H9 (cell line): ENCODE data around the gene PDK2. TPM values are rescaled to one million over a fixed set of nuclear protein-coding genes. Genes with fewer than 3 reads are reported as not detected.

Experiments used
- DNase-seq: peaks from one replicate; pipeline ENCODE4 v3.0.0-alpha.2; 2017
- H2AFZ ChIP-seq: one replicate; pipeline ENCODE4 v1.6.1; 2013; ENCODE audit warnings: mild to moderate bottlenecking, low read length, control low read depth, moderate library complexity
- H2AK5ac ChIP-seq: 2 replicates; pipeline ENCODE4 v1.6.1; 2013; ENCODE audit warnings: low read length, control low read depth, mixed read lengths; ENCODE audit not compliant: insufficient read length
- H2BK120ac ChIP-seq: one replicate; pipeline ENCODE4 v1.6.1; 2013; ENCODE audit warnings: low read depth, mild to moderate bottlenecking, low read length, control low read depth, inconsistent platforms; ENCODE audit not compliant: poor library complexity, severe bottlenecking
- H2BK12ac ChIP-seq: 2 replicates; pipeline ENCODE4 v1.6.1; 2013; ENCODE audit warnings: low read length, control low read depth, mixed read lengths, low read depth; ENCODE audit not compliant: insufficient read length
- H2BK15ac ChIP-seq: 2 replicates; pipeline ENCODE4 v1.6.1; 2013; ENCODE audit warnings: low read depth, low read length, control low read depth
- H2BK20ac ChIP-seq: one replicate; pipeline ENCODE4 v1.6.1; 2013; ENCODE audit warnings: low read depth, mild to moderate bottlenecking, low read length, control low read depth, inconsistent platforms; ENCODE audit not compliant: poor library complexity, severe bottlenecking
- H2BK5ac ChIP-seq: 2 replicates; pipeline ENCODE4 v1.6.1; 2013; ENCODE audit warnings: low read length, control low read depth, mixed read lengths; ENCODE audit not compliant: insufficient read length
- H3K14ac ChIP-seq: 2 replicates; pipeline ENCODE4 v1.6.1; 2013; ENCODE audit warnings: low read length, control low read depth; ENCODE audit not compliant: insufficient read depth
- H3K18ac ChIP-seq: 2 replicates; pipeline ENCODE4 v1.6.1; 2013; ENCODE audit warnings: low read depth, mild to moderate bottlenecking, mixed read lengths, low read length, control low read depth; ENCODE audit not compliant: insufficient read length
- H3K23ac ChIP-seq: 2 replicates; pipeline ENCODE4 v1.6.1; 2013; ENCODE audit warnings: low read length, control low read depth, mixed read lengths, low read depth; ENCODE audit not compliant: insufficient read length
- H3K23me2 ChIP-seq: 2 replicates; pipeline ENCODE4 v1.6.1; 2013; ENCODE audit warnings: low read depth, mild to moderate bottlenecking, mixed read lengths, low read length, control low read depth; ENCODE audit not compliant: insufficient read length, poor library complexity, severe bottlenecking
- H3K27ac ChIP-seq: 2 replicates; pipeline ENCODE4 v1.5.1; 2013; ENCODE audit warnings: low read length, control low read depth, mixed read lengths, low read depth; ENCODE audit not compliant: insufficient read length
- H3K27me3 ChIP-seq: 2 replicates; pipeline ENCODE4 v1.6.1; 2013; ENCODE audit warnings: low read length, control low read depth, inconsistent platforms; ENCODE audit not compliant: insufficient read depth
- H3K4ac ChIP-seq: 2 replicates; pipeline ENCODE4 v1.6.1; 2013; ENCODE audit warnings: low read depth, mild to moderate bottlenecking, control low read depth, inconsistent platforms, low read length, moderate library complexity
- H3K4me1 ChIP-seq: 2 replicates; pipeline ENCODE4 v1.6.1; 2013; ENCODE audit warnings: low read length, control low read depth, inconsistent platforms; ENCODE audit not compliant: insufficient read depth
- H3K4me2 ChIP-seq: 2 replicates; pipeline ENCODE4 v1.6.1; 2013; ENCODE audit warnings: low read length, control low read depth, mixed read lengths; ENCODE audit not compliant: insufficient read length, insufficient read depth
- H3K56ac ChIP-seq: 2 replicates; pipeline ENCODE4 v1.6.1; 2013; ENCODE audit warnings: low read depth, mild to moderate bottlenecking, mixed read lengths, low read length, control low read depth; ENCODE audit not compliant: insufficient read length
- H3K79me1 ChIP-seq: 2 replicates; pipeline ENCODE4 v1.6.1; 2013; ENCODE audit warnings: low read depth, mild to moderate bottlenecking, moderate library complexity, low read length, control low read depth, inconsistent platforms; ENCODE audit not compliant: insufficient read depth, poor library complexity, severe bottlenecking
- H3K79me2 ChIP-seq: 2 replicates; pipeline ENCODE4 v1.6.1; 2013; ENCODE audit warnings: low read length, control low read depth, inconsistent platforms; ENCODE audit not compliant: insufficient read depth
- H3K9ac ChIP-seq: 2 replicates; pipeline ENCODE4 v1.6.1; 2013; ENCODE audit warnings: low read length, control low read depth, mixed read lengths; ENCODE audit not compliant: insufficient read length; ENCODE audit errors: extremely low read depth
- H3K9me3 ChIP-seq: one replicate; pipeline ENCODE4 v1.6.1; 2013; ENCODE audit warnings: low read depth, low read length, inconsistent platforms; ENCODE audit not compliant: control insufficient read depth
- H3T11ph ChIP-seq: one replicate; pipeline ENCODE4 v1.6.1; 2013; ENCODE audit warnings: mild to moderate bottlenecking, low read length, control low read depth, inconsistent platforms
- H4K20me1 ChIP-seq: one replicate; pipeline ENCODE4 v1.6.1; 2013; ENCODE audit not compliant: control insufficient read depth, insufficient read length, insufficient read depth
- H4K5ac ChIP-seq: 2 replicates; pipeline ENCODE4 v1.6.1; 2013; ENCODE audit warnings: low read depth, mild to moderate bottlenecking, mixed read lengths, low read length, control low read depth; ENCODE audit not compliant: insufficient read length
- H4K8ac ChIP-seq: replicated peaks from 2 replicates; pipeline ENCODE4 v1.6.1; 2013; ENCODE audit warnings: low read length, control low read depth, mixed read lengths, low read depth; ENCODE audit not compliant: insufficient read length
- H4K91ac ChIP-seq: 2 replicates; pipeline ENCODE4 v1.6.1; 2013; ENCODE audit warnings: low read depth, mild to moderate bottlenecking, moderate library complexity, mixed read lengths, low read length, control low read depth; ENCODE audit not compliant: insufficient read length
- H3K27ac Mint-ChIP-seq, 3 experiments: 2 replicates in 2 of 3; 3 replicates in 1 of 3; pipeline ENCODE4 v1.8.0; 2020 to 2021; ENCODE audit warnings: mixed read lengths in 3 of 3, mild to moderate bottlenecking in 1 of 3, moderate library complexity in 1 of 3
- H3K27me3 Mint-ChIP-seq: 2 replicates; pipeline ENCODE4 v1.8.0; 2021; ENCODE audit warnings: low read depth, mild to moderate bottlenecking, moderate library complexity, mixed read lengths
- H3K36me3 Mint-ChIP-seq, 3 experiments: 2 replicates in 2 of 3; 3 replicates in 1 of 3; pipeline ENCODE4 v1.8.0; 2020 to 2021; ENCODE audit warnings: low read depth in 3 of 3, mixed read lengths in 3 of 3; ENCODE audit not compliant: insufficient read depth in 1 of 3
- H3K4me1 Mint-ChIP-seq, 2 experiments: 2 replicates each; pipeline ENCODE4 v1.8.0; 2020; ENCODE audit warnings: mixed read lengths in 2 of 2
- H3K4me3 Mint-ChIP-seq, 2 experiments: 2 replicates in 1 of 2; 3 replicates in 1 of 2; pipeline ENCODE4 v1.8.0; 2020 to 2021; ENCODE audit warnings: mild to moderate bottlenecking in 2 of 2, mixed read lengths in 2 of 2, moderate library complexity in 1 of 2
- H3K9me3 Mint-ChIP-seq, 2 experiments: 2 replicates in 1 of 2; 3 replicates in 1 of 2; pipeline ENCODE4 v1.8.0; 2020; ENCODE audit warnings: mild to moderate bottlenecking in 2 of 2, mixed read lengths in 2 of 2, moderate library complexity in 1 of 2
- WGBS: extraction: QIAGEN DNeasy Blood & Tissue Kit; methylation state at CpG from one replicate; pipeline ENCODE4 v1.1.7; 2013; ENCODE audit warnings: missing lambda C conversion rate, low lambda C conversion rate, mixed read lengths; ENCODE audit not compliant: insufficient read length; ENCODE audit errors: extremely low coverage; 5-methylcytosine and 5-hydroxymethylcytosine counted together
- total RNA-seq: library from RNA; stranded (reverse); gene quantifications from 2 replicates; pipeline ENCODE4 v1.2.1, GENCODE V29; 2021
- TF ChIP-seq, protein P1 (sequence below): fragments of 200-600 bp; sonication (generic); conservative IDR thresholded peaks from 3 replicates; pipeline ENCODE4 v1.8.0; 2021; ENCODE audit warnings: antibody characterized with exemption, mild to moderate bottlenecking

The PDK2 gene
- total RNA-seq, 1 experiment from 2014 or later: 19.9 TPM

DNA sequence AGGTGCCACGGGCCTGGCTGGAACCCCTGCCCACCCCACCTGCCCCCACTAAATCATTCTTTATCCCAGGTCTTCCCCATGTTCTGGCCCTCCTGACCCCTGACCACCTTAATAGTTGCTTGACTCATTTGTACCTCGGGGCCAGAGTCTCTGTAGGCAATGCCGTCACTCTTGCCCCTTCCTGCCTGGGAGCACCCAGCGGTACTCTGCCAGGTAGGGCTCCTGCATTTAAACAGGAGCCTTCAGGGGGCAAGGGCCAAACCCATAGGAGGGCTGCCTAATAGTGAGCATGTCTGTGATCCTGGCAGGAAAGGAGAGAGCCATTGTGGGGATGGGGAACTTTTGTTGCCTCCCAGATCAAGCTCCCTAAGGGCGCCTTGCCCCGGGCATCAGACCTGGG lies 48.1 kb upstream of the PDK2 start:
- Histone ChIP-seq H3K4me1 (peaks cover 7% of the 10 kb centered on the region; the same call in 1 of the 2 replicates), H3K27ac (no peak overlapping the region), H4K20me1 (no peaks in the 10 kb centered on the region), H3K9me3 (no peaks in the 10 kb centered on the region), H3K14ac (no peak overlapping the region), H3K4me2 (no peak overlapping the region), H4K8ac (no peak overlapping the region), H3K79me2 (no peaks in the 10 kb centered on the region), H2BK15ac (no peak overlapping the region), H3K23me2 (no peaks in the 10 kb centered on the region), H3K79me1 (no peaks in the 10 kb centered on the region), H3K27me3 (no peaks in the 10 kb centered on the region), H3K4ac (no peak overlapping the region), H2BK12ac (no peak overlapping the region), H2BK120ac (no peak overlapping the region), H2AFZ (no peak overlapping the region), H3K18ac (no peak overlapping the region), H3T11ph (no peak overlapping the region), H3K23ac (no peak overlapping the region), H3K56ac (no peak overlapping the region), H2BK20ac (no peak overlapping the region), H2BK5ac (no peak overlapping the region), H2AK5ac (no peak overlapping the region), H4K91ac (no peak overlapping the region), H4K5ac (no peak overlapping the region), H3K9ac (no peak overlapping the region)
- no peak for DNase-seq
- H3K4me3 Mint-ChIP-seq: no peak overlapping the region
- peaks cover 4% of the 10 kb centered on the region for H3K27me3 Mint-ChIP-seq
- WGBS: no CpG with 5 or more reads among the region's 6 CpGs
- no peaks in the 10 kb centered on the region for H3K9me3 Mint-ChIP-seq
- peak overlapping the region in 1 of 3 experiments; percentile 61; a peak in 2 of 7 replicates for H3K27ac Mint-ChIP-seq
- TF ChIP-seq, protein P1, sequence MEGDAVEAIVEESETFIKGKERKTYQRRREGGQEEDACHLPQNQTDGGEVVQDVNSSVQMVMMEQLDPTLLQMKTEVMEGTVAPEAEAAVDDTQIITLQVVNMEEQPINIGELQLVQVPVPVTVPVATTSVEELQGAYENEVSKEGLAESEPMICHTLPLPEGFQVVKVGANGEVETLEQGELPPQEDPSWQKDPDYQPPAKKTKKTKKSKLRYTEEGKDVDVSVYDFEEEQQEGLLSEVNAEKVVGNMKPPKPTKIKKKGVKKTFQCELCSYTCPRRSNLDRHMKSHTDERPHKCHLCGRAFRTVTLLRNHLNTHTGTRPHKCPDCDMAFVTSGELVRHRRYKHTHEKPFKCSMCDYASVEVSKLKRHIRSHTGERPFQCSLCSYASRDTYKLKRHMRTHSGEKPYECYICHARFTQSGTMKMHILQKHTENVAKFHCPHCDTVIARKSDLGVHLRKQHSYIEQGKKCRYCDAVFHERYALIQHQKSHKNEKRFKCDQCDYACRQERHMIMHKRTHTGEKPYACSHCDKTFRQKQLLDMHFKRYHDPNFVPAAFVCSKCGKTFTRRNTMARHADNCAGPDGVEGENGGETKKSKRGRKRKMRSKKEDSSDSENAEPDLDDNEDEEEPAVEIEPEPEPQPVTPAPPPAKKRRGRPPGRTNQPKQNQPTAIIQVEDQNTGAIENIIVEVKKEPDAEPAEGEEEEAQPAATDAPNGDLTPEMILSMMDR: no peak
- no peaks in the 10 kb centered on the region; a peak in 1 of 7 replicates for H3K36me3 Mint-ChIP-seq
- H3K4me1 Mint-ChIP-seq: peaks cover 38 to 42% of the 10 kb centered on the region in 2 experiments
